ENCODE results near the gene RAVER1.
"Not testable (repeated sequence)": the region's sequence is repeated elsewhere in the genome, so short reads cannot be mapped to it uniquely, and the experiment has no call there.

The RAVER1 gene

DNA sequence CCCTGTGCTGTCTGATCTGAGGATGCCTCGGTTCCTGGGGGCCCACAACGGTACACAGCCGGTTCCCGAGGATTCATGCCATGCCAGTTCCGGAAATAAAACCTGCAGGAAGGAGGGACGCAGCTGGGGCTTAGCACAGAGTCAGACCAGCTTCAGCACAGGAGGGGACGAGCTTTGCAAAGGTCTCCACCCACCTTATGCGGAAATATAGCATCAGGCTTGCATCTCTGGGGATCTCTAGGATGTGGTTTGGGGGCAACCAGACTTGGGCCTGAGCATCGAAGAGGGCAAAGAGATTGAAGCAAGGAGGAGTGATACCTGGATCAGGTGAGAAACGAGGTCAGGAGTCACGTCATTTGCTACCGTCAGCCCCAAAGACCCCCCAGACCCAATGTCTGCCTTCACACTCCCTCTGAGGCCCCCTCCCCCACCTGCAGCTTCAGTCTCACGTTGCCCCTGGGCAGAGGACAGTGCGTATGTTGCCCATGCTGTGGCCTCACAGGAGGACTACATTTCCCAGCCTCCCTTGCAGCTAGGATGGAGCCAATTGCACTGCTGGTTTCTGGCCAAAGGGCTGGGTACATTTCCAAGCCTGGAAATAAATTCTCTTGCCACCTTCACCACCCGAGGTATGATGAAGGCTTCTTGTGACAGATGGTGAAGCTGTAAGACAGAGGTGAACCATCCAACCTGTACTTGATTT, 34.9 kb upstream of the RAVER1 start:
- H3K4me3 ChIP-seq (ENCODE audit: low read depth, low read length) = no peak overlapping the region
- TF ChIP-seq, protein P1, sequence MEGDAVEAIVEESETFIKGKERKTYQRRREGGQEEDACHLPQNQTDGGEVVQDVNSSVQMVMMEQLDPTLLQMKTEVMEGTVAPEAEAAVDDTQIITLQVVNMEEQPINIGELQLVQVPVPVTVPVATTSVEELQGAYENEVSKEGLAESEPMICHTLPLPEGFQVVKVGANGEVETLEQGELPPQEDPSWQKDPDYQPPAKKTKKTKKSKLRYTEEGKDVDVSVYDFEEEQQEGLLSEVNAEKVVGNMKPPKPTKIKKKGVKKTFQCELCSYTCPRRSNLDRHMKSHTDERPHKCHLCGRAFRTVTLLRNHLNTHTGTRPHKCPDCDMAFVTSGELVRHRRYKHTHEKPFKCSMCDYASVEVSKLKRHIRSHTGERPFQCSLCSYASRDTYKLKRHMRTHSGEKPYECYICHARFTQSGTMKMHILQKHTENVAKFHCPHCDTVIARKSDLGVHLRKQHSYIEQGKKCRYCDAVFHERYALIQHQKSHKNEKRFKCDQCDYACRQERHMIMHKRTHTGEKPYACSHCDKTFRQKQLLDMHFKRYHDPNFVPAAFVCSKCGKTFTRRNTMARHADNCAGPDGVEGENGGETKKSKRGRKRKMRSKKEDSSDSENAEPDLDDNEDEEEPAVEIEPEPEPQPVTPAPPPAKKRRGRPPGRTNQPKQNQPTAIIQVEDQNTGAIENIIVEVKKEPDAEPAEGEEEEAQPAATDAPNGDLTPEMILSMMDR (IDR thresholded peaks at IDR 0.05; ENCODE audit: low read depth, low read length) = no peak

DNA sequence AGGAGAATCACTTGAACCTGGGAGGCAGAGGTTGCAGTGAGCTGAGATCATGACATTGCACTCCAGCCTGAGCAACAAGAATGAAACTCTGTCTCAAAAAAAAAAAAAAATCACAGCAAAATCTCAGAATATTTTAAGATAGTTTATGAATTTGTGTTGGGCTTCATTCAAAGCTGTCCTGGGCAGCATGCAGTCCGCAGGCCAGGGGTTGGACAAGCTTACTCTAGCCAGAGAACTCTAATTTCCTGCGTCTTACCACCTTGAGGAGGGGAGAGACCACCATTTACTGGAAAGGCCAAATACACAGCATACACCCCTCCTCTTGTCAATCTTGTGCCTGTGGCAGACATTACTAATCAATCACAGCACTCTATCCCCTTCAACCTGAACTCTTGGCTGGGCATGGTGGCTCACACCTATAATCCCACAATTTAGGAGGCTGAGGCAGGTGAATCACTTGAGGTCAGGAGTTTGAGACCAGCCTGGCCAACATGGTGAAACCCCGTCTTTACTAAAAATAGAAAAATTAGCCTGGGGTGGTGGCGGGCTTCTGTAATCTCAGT, 33.7 kb upstream of the RAVER1 start:
- not testable (repeated sequence) for H3K4me3 ChIP-seq (ENCODE audit: low read depth, low read length)

DNA sequence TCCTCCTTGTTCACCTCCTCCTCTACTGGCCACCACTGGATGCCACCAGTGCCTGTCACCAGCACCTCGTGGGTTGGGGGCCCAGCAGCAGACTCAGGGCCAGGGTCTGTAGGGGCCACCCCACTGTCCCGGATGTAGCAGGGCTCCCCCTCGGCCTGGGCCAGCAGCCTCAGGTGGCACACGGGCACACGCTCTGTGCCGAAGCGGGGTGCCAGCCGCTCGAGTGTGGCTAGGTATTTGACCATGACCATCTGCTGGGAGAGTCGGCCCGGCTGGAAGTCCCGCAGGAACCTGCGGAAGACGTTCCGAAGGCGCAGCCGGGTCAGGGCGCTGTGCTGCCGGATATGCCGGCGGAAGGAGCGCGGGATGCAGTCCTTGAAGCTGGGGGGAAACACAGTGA, 32.2 kb upstream of the RAVER1 start:
- TF ChIP-seq, protein P1 (IDR thresholded peaks at IDR 0.05; ENCODE audit: low read depth, low read length) = no peak
- no peak overlapping the region for H3K4me3 ChIP-seq (ENCODE audit: low read depth, low read length)

DNA sequence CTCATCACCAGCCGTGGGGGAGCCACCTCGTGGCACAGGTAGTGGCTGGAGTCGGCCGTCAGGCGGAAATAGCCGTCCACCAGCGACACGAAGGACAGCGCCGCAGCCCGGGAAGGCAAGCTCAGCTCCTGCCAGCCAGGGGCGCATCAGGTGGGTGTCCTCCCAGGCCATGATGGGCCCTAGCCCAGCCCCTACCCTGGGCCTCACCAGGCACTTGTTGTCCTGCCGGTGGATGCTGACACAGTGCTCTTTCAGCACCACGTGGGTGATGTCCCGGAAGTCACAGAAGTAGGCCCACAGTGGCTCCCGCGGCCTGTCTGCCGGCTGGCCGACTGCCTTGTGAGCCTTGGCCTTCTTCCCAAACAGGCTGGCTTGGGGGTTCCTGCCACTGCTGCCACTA, 31.3 kb upstream of the RAVER1 start:
- no peak overlapping the region for H3K4me3 ChIP-seq (ENCODE audit: low read depth, low read length)
- TF ChIP-seq, protein P1 (IDR thresholded peaks at IDR 0.05; ENCODE audit: low read depth, low read length) = no peak

DNA sequence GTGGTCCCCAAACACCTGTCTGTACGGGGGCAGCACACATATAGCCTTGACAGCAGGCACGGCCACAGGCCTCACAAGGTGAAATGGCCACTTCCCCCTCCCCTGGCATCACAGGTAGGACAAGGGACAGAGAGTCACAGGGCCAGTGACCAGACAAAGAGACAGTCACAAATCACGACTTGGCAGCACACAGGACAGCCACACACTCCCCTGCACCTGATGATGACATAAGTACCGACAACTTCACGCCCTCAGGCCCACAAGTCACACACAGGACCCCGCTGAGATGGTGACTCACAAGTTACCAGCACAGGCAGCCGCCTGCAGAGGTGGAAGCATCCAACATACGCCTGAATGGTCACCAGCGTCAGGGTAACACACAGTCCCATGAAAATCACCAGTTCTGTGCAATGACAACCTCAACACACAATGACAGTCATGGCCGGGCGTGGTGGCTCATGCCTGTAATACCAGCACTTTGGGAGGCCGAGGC, 30.5 kb upstream of the RAVER1 start:
- no peak overlapping the region for H3K4me3 ChIP-seq (ENCODE audit: low read depth, low read length)
- TF ChIP-seq, protein P1 (IDR thresholded peaks at IDR 0.05; ENCODE audit: low read depth, low read length) = no peak

DNA sequence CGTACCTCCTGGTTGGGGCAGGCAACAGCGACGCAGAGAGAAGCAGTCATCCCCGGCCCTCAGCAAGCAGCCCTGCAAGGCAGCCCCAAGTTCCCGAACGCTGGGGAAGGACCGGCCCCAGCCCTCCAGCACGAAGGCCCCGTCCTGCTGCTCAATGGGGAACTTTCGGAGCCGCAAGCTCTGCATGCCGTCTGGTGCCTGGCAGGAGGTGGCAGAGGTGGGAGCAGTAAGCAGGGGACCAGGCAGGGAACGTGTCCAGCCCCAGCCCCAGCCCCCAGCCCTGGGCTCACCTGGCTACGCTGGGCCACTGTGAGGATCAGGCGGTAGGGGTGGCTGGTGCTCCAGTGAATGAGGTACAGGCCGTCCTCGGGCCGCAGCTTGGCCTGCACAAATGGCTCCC, 28.9 kb upstream of the RAVER1 start:
- no peak overlapping the region for H3K4me3 ChIP-seq (ENCODE audit: low read depth, low read length)
- TF ChIP-seq, protein P1 (IDR thresholded peaks at IDR 0.05; ENCODE audit: low read depth, low read length) = no peak

DNA sequence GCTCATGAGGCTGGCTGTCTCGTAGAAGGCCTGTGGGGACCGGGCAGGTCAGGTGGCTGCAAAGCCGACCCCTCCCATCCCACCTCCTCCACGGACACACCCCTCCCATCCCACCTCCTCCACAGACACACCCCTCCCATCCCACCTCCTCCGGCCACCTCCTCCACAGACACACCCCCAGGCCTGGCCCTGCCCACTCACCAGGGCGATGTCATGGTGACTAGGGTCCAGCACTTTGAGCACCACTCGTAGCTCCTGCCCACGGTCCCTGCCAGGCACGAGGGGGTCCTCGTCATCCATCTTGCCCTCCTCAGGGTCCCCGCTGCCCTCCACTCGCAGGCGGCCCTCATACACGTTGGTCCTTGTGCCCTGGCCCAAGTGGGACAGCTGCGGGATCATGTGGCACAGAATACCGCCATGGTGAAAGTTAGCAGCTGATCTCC, 28.3 kb upstream of the RAVER1 start:
- H3K4me3 ChIP-seq (ENCODE audit: low read depth, low read length) = no peak overlapping the region
- TF ChIP-seq, protein P1 (IDR thresholded peaks at IDR 0.05; ENCODE audit: low read depth, low read length) = no peak

Data from WI38 (cell line).